Measurements from ENCODE around the gene UST.

GRCh38 chr6:148915810-148916209 is 169.0 kb downstream of the UST start:
- no peak for TF ChIP-seq CTCF (conservative IDR thresholded peaks at IDR 0.05; ENCODE audit: low read depth, low read length)
- no peak for TF ChIP-seq EZH2 (IDR thresholded peaks at IDR 0.05; ENCODE audit: low read length, unreplicated experiment)
- no peak for TF ChIP-seq EZH2phosphoT487 (IDR thresholded peaks at IDR 0.05; ENCODE audit: borderline replicate concordance, low read length)
